Measurements from ENCODE around the gene CCDC136.

CCDC136 gene

DNA sequence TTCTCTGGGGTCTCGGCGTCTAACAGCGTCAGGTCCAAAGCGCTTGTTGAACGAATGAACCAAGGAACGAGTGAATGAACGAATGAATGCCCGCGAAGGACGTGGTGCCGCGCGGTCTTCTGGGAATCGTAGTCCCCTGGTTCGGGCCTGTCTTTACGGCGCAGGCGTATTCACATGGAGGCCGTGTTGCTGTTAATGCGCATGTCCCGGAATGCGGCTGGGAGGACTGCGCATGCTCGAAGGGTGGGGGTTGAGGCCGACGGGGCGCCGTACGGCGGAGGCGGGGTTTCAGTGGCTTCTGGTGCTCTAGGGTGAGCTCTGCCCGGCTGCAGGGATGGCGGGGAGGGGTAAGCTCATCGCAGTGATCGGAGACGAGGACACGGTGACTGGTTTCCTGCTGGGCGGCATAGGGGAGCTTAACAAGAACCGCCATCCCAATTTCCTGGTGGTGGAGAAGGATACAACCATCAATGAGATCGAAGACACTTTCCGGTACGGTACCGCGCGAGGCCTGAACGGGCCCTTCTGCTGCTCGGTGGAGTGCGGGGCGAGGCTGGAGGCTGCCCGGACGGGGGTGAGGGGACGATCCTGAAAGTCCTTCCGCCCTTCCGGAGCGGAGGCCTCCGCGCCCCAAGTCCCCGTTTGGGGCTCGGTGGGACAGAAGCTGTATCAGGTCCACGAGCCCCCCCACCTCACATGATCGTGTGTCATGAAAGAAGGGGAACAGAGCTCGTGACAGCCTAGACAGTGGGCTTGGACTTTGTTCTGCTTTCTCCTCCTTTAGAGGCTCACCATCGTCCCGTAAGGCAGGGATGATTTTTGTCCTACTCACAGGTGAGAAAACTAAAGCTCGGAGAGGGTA lies 71.0 kb downstream of the CCDC136 start, which contains the start of gene ATP6V1F:
Gene ATP6V1F, plus strand, starts transcription at position 286 of the 862 bp plus-strand sequence. Its CDS starts 49 bp downstream, at position 335.
- DNase-seq (ENCODE audit: low spot score): peak; percentile 97

DNA sequence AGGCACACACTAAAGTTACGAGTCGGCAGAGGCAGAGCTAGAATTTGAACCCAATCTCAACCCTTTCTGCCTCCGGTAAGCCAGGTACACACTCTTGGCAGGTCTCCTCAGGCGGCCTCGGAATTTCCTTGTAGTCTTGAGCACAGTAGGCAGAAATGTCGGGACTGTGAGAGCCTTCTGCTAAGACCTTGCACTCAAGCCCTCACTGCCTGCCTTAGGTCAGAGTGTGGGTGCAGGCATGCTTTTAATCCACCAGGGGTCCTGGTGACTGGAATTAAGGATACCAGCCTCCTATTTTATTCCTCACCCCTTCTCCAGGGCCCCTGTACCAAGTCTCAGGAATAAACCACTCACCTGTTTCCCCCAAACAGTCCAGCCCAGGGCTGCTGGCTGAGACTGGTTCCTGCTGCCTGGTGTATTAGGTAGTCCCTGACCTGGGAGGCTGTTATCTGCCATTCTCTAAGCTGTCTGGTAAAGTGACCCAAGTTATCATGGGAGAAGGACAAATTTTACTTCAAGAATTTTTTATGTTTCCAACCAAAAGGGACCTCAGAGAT lies 71.7 kb downstream of the CCDC136 start:
- peak; percentile 78 for DNase-seq (ENCODE audit: low spot score)

DNA sequence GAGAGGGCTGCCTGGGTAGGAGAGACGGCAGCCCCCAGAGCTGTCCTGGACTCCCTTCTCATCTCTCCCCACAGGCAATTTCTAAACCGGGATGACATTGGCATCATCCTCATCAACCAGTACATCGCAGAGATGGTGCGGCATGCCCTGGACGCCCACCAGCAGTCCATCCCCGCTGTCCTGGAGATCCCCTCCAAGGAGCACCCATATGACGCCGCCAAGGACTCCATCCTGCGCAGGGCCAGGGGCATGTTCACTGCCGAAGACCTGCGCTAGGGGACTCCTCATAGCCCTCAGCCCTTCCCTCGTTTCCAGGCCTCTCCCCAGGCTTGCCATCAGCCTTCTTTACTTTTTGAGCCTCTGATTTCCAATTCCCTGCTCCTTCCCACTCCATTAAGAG lies 73.5 kb downstream of the CCDC136 start:
- no peak for DNase-seq (ENCODE audit: low spot score)

DNA sequence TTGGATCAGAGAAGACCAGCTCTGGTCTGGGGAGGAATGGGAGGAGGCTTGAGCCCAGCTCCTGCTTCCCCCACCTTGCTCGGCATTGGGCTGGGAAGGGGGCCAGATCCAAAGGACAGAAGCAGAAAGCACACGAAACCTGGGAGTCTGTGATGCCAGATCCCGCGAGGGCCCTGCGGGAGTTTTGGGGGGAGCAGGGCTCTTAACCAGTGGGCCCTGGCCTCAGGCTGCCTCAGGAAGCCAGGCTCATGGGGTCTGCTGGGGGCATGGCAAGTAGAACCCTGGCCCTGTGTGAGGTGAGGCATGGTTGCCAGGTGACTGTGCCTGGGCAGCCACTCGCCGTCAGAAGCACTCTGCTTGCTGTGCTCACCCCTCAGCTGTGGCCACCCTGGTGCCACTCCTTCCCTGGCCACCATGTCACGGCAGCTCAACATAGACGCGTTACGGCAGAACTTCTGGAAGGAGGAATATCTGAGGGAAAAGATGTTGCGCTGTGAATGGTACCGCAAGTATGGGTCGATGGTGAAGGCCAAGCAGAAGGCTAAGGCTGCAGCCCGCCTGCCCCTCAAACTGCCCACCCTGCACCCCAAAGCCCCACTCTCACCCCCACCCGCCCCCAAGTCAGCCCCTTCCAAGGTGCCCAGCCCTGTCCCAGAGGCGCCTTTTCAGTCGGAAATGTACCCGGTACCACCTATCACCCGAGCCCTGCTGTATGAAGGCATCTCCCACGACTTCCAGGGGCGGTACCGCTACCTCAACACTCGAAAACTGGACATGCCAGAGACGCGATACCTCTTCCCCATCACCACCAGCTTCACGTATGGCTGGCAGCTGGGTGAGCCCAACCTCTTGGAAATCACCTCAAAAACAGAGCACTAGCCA lies 74.5 kb downstream of the CCDC136 start:
- DNase-seq (ENCODE audit: low spot score): no peak

DNA sequence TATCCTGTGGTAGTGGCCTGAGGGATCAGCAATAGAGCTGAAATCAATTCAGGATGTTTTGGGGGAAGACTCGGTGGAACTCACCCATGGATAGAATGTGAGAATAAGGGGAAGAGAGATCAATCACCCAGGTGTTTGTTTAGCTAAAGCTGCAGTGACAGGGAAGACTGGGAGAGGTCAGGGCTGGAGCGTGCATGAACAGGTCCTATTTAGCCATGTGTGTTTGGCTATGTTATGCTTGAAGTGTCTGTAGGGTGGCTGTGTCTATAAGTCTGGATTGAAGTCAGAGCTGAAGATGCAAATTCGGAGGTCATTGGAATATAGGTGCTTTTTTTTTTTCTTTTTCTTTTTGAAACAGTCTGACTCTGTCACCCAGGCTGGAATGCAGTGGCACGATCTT lies 75.5 kb downstream of the CCDC136 start:
- no peak for DNase-seq (ENCODE audit: low spot score)

DNA sequence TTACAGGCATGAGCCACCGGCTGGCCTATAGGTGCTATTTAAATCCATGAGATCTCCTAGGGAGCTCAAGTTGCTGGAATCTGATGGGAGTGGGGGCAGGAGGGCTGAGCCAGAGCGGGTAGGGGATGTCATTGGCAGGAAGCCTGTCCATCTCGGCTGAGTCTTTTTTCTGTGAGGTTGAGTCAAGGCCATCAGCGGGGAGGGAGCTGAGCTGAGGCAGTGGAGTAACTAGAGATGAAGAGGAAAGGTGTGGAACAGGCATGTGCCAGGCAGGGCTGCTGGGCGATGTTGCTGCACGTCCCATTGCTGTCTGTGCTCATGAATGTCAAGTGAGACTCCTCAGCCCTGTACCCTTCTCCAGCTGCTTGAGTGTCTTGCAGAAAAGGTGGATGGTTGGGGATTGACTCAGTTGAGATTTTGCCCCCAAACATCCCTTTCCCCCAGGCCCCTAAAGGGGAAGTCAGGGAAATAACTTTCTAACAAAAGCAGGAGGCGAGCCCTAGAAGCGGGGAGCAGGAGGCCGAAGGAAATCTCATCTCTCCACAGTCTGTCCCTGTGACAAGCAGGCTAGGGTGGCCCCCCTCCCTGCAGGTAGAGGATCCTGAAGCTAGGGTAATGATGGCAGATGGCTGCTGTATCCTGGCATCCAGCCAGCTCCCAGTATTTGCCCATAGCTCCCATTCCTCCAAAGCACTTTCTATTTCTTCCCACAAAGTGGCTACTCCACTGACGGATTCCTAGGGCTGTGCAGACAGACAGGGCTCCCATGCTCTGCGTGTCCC lies 76.3 kb downstream of the CCDC136 start:
- no peak for DNase-seq (ENCODE audit: low spot score)

DNA sequence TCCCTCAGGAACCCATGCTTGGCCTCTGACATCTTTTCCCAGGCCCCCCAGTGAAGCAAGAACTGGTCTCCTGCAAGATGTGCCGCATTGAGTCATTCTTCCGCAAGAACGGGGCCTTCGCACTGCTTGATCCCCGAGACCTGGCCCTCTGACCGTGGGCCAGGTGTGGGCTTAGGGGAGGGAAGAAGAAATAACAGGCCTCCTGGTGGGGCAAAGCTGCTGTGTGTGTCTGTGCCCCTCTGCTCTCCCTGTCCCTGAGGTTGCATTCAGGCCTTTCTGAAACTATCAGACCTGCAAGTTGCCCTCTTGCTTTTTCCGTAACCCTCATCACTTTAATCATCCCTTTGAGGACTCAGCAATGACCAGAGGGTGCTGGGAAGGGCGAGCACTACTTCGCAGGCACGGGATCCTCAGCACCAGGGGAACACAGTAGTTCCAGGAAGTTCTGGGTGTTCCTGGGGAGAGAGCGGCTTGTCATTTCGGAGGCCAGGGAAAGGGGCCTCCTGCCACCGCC lies 76.9 kb downstream of the CCDC136 start:
- DNase-seq (ENCODE audit: low spot score): no peak

DNA sequence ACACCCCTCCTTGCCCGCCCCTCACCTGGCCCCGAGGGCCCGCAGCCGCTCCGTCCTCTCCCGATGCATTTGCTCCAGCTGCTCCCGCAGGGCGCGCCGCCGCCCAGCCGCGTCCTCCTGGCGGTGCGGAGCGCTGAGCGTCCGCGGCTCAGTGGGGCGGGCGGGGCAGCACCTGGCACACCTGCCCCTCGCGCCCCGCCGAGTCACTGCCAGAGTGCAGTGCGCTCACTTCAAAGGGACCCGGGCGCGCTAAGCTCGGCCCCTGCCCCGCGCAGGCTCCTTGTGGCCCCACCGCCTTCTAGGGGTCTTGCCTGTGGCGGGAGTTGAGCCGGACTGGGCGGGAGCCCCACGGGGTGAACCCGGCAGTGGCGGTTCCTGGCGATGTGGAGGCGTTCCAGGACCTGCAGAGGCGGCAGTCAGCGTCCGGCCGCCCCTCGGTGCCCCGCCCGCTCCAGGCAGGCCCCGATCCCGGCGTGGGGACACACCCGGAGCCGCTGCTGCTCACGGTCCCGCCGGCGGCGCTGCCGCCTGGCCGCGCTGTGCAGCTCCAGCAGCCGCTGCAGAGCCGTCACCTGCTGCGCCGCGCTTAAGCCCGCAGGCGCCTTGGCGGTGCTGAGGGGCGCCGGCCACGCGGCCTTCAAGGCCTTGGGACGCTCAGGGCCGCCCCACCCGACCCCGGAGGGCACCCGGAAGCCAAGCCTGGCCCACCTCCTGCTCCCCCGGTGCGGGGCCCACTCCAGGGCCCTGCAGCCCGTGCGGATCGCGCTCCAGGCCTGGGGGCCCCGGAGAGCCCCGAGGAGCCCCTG lies 77.6 kb downstream of the CCDC136 start:
- peak; percentile 59 for DNase-seq (ENCODE audit: low spot score)

DNA sequence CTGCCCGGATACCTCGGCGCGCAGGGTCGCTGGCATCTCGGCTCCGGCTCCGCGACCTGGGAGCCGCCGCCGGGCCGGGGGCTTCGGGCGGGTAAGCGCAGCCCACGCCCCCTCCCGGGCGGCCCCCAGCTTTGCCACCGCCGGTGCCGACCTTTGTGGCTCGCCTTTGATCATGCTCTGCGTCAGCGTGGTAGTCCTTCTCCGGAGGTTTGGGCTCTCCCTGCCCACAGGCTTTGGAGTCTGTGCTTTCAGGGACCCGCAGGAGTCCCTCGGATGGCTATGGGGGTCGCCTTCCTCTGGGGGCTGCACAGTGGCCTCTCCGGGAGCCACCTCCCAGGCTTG lies 78.1 kb downstream of the CCDC136 start:
- no peak for DNase-seq (ENCODE audit: low spot score)

DNA sequence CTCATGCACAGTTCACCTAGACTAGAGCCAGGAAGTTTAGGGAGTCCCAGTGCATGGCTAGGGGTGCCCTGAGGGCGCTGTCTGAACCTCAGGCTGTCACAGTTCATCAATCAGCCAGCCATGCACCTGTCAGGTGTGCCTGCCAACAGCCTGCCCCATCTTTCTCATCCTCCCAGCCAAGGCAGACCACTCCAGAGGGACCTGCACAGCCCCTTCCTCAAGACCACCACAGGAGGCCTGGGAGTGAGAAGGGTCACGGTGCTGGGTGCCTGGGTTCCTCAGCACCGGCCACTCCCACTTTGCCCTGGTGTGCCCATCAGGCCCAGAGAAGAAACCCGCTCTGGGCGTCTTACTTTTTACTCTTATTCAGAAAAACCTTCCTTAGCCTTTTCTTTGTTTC lies 79.3 kb downstream of the CCDC136 start:
- no peak for DNase-seq (ENCODE audit: low spot score)

Small RNAs within 50 kb of the gene (small RNA-seq; reads per million reads assigned to genes)
- gene RN7SL81P: 0 to 0.18 reads per million in 2 experiments

Data from SK-N-DZ (cell line).